ENCODE measurements around the gene CDH4. TPM values are rescaled to one million over a fixed set of nuclear protein-coding genes. Genes with fewer than 3 reads are reported as not detected.

CDH4 gene
- total and polyA plus RNA-seq, 2 donors: 0.04 to 0.42 TPM

- no peaks in the 10 kb centered on the region for H3K4me1 ChIP-seq (ENCODE audit: insufficient read depth)
- no peaks in the 10 kb centered on the region for H3K36me3 ChIP-seq (ENCODE audit: insufficient read depth)
- 89% methylated on average over 8 of the region's 8 CpGs for WGBS
- DNase-seq (ENCODE audit: extremely low spot score): no peak
- H3K4me3 ChIP-seq (ENCODE audit: low read depth, low read length): no peak overlapping the region
- no peak overlapping the region for H3K27ac ChIP-seq (ENCODE audit: low read depth)
These were observed 619.9 kb downstream of the CDH4 start for GRCh38 chr20:61871913-61872312.

DNA sequence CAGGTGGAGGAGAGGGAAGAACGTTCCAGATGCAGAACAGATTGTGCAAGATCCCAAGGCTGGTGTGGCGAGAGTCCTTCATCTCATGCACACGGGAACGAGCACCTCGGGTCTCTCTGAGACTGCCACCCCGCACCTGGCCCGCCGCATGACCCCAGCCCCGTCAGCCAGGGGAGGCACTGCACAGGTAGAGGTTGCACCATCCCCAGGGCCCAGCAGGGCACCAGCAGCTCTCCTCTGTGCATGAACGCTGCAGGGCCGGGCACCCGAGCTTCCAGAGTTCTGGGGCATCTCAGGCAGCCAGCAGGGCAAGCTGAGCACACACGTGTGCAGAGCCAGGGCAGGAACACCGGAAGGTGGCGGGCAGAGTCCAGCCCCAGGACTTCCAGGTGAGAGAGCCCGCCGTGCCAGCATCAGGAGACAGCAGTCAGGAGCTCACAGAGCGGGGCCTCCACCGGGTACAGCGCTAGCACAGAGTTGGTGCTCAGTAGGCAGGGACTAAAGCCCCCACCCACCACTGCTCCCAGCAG, 620.4 kb downstream of the CDH4 start:
- no peaks in the 10 kb centered on the region for H3K4me1 ChIP-seq (ENCODE audit: insufficient read depth)
- no peak for DNase-seq (ENCODE audit: extremely low spot score)
- H3K27ac ChIP-seq (ENCODE audit: low read depth): no peak overlapping the region
- no peaks in the 10 kb centered on the region for H3K36me3 ChIP-seq (ENCODE audit: insufficient read depth)
- no peak overlapping the region for H3K4me3 ChIP-seq (ENCODE audit: low read depth, low read length)
- 90% methylated on average over 20 of the region's 20 CpGs for WGBS

DNA sequence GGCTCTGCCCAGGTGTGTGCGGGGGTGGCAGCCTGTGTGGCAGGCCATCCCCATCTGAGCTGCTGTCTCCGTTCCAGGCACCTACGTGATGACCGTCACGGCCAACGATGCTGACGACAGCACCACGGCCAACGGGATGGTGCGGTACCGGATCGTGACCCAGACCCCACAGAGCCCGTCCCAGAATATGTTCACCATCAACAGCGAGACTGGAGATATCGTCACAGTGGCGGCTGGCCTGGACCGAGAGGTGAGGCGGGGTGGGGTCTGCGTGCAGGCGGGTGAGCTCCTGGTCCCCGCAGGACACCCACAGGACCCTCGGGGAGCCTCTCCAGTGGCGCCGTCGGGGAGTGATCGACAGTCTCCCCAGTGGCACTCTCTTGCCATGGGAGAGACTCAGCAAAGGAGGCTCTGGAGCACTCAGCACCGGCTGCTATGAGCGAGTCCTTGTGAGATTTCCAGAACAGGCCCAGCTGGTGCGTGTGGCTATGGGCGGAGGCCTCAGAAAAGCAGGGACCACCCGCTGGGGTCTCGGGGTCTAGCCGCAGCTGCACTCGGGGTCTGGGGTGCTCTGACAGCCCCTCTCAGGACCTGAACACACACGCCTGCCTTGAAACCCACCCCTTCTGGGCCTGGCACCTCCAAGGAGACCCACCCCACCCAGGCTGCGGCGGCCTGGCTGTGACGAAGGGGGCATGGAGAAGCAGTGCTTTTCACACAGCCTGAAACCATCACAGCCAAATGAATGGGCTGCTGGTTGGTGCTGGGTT, 621.8 kb downstream of the CDH4 start:
- 91% methylated on average over 38 of the region's 38 CpGs for WGBS
- no peak for DNase-seq (ENCODE audit: extremely low spot score)

DNA sequence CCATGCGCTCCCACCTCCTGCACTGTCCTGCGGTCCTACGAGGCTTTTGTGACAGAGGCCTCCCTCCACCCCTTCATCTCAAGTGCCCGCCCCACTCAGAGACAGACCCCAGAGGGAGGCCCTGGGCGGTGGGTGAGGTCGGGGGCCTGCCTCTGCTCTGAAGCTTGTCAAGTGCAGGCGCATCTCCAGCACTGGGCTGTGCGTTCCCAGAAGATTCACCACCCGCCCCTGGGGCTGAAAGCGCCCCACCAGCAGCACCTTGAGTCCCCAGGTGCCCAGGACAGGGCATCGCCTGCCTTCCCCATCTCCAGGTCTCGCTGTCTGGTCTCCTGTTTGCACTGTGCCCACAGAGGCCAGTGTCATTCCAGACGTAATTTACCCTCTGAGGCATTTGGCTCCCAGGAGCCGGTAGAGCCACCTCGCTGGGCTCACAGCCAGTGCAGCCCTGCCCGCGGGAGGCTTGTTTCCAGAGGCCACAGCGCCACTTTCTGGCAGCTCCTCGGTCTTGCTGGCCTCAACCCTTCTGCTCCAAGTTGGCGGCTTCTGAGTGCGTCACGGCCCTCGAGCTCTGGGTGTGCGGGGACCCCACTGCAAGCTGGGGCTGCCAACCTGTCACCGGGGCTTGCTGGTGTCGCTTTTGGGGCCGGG, 622.5 kb downstream of the CDH4 start:
- WGBS: 54% methylated on average over 27 of the region's 27 CpGs
- DNase-seq (ENCODE audit: extremely low spot score): no peak
- H3K27ac ChIP-seq (ENCODE audit: low read depth): no peak overlapping the region

More for the DNA sequence above, 621.8 kb downstream of the CDH4 start:
- Histone ChIP-seq H3K4me3 (ENCODE audit: low read depth, low read length) (no peak overlapping the region), H3K27ac (ENCODE audit: low read depth) (no peak overlapping the region), H3K4me1 (ENCODE audit: insufficient read depth) (no peaks in the 10 kb centered on the region), H3K36me3 (ENCODE audit: insufficient read depth) (no peaks in the 10 kb centered on the region)

DNA sequence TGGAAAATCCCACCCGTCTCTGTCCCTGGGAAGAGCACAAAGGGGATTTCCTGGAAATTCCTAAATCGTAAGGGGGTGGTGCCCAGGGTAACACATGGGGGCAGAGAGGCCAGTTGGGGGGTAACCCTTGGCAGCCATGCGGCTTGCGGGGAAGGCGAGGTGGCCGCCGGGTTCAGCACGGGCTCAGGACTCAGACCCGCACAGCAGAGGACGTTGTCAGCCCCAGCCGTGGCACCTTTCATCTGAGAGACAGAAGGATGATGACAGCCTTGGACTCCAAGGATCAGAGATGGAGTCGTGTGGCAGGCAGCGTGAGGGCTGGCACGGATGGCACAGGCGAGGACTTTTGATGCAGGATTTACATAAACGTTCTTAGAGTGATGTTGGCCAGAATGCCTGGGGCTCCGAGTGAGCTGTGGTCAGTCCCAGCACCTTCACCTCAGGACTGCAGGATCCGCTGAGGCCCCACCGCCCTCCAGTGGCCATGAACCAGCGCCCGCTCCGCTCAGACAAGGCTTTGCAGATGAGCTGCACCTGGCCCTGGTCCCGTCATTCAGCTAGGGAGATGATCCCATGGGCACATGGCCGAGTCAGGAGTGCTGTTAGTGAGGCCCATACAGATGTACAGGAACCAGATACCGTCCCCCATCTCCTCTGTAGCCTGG, 623.3 kb downstream of the CDH4 start:
- no peaks in the 10 kb centered on the region for H3K36me3 ChIP-seq (ENCODE audit: insufficient read depth)
- no peak for DNase-seq (ENCODE audit: extremely low spot score)
- 62% methylated on average over 25 of the region's 25 CpGs for WGBS

More for the DNA sequence above, 622.5 kb downstream of the CDH4 start:
- Histone ChIP-seq H3K4me3 (ENCODE audit: low read depth, low read length) (no peak overlapping the region), H3K4me1 (ENCODE audit: insufficient read depth) (no peaks in the 10 kb centered on the region), H3K36me3 (ENCODE audit: insufficient read depth) (no peaks in the 10 kb centered on the region)

DNA sequence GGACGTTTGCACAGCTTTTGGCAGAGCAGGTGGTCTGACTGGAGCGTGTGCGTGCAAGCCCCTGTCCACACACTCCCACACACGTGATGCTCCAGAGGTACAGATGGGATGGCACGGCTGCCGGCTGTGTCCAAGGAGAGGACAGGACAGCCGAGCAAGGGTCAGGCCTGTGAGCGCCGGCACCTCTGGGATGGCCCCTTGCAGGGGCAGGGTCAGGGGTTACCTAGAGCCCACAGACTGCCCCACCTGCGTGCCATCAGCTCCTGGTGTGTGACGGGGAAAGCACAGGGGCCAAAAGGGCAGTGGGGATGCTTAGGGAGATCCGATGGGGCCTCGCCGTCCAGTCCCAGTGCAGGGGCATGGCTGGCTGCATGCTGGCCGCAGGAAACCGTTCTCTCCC, 623.9 kb downstream of the CDH4 start:
- H3K36me3 ChIP-seq (ENCODE audit: insufficient read depth): no peaks in the 10 kb centered on the region
- H3K4me1 ChIP-seq (ENCODE audit: insufficient read depth): no peaks in the 10 kb centered on the region
- H3K27ac ChIP-seq (ENCODE audit: low read depth): no peak overlapping the region
- no peak for DNase-seq (ENCODE audit: extremely low spot score)
- no peak overlapping the region for H3K4me3 ChIP-seq (ENCODE audit: low read depth, low read length)
- 76% methylated on average over 16 of the region's 16 CpGs for WGBS

More for the DNA sequence above, 623.3 kb downstream of the CDH4 start:
- no peak overlapping the region for H3K27ac ChIP-seq (ENCODE audit: low read depth)
- no peak overlapping the region for H3K4me3 ChIP-seq (ENCODE audit: low read depth, low read length)
- no peaks in the 10 kb centered on the region for H3K4me1 ChIP-seq (ENCODE audit: insufficient read depth)

GRCh38 chr20:61876952-61877728, 625.1 kb downstream of the CDH4 start:
- Histone ChIP-seq H3K27ac (ENCODE audit: low read depth) (no peak overlapping the region), H3K4me1 (ENCODE audit: insufficient read depth) (no peaks in the 10 kb centered on the region), H3K4me3 (ENCODE audit: low read depth, low read length) (no peak overlapping the region), H3K36me3 (ENCODE audit: insufficient read depth) (no peaks in the 10 kb centered on the region)
- no peak for DNase-seq (ENCODE audit: extremely low spot score)
- 38% methylated on average over 30 of the region's 30 CpGs for WGBS

DNA sequence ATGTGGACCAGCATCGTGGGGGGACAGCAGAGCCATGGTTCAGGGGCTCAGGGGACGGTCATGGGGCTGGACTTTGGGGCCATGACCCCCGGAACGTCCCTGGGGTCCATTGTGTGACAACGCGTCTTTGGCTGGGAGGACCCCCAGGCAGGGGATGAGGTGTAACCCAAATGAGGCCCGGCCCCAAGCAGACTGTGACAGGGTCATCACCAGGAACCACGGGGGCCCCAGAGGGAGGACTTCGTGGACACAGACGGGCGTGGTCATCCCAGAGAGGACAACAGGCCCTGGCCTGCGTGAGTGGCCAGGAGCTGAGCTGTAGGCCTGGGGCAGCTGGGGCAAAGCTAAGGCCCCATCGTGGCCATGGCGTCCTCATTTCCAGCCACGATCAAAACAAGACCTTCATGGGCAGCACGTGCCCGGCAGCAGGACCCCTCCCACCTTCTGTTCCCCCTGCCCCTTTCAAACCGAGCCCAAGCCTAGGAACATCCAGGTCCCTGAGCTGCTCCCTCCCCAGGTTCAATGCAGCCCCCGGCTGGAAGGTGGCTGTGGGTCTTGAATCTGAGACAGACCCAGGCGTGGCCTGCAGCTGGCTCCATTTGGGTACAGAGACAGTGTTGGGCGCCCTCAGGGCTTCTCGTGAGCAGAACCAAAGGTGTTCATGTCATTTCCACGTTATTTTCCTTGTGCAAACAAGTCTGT, 625.9 kb downstream of the CDH4 start:
- Histone ChIP-seq H3K36me3 (ENCODE audit: insufficient read depth) (no peaks in the 10 kb centered on the region), H3K4me1 (ENCODE audit: insufficient read depth) (no peaks in the 10 kb centered on the region), H3K27ac (ENCODE audit: low read depth) (no peak overlapping the region), H3K4me3 (ENCODE audit: low read depth, low read length) (no peak overlapping the region)
- WGBS: 86% methylated on average over 23 of the region's 23 CpGs
- no peak for DNase-seq (ENCODE audit: extremely low spot score)

DNA sequence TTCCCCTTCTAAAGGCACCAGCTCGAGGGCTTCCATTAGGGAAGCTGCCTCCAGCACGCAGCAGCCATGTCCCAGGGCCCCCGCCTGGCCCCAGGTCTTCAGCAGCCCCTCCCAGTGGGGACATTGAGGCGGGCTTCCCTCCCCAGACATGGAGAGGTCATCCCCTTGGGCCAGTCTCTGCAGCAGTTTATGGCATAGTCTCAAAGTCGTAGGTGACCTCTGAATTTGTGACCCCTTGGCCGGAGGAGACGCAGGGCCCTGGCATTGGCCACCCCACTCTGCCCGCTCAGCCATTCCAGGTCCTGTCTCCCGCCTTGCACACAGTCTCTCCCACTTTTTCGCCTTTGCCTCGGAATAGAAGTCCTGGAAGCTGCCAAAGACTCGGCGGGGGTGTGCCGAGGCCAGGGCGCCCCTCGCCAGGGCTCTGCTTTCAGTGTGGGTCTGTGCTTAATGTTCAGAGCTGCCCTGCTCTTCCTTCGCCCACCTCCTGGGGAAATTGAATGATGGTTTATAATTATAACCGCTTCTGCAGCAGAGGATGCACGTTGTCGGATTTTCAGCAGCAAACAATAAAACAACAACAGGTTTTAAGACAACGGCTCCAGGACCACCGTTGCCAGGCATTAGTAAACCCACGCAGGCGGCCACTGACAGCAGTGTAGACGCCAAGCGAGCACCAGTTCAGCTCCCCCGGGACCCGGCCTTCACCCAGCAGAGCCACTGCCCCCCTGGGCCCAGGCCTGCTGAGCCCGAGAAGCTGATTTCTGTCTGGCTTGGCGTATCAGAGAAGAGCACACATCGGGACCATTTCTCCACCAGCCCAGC, 626.6 kb downstream of the CDH4 start:
- WGBS: 81% methylated on average over 31 of the region's 31 CpGs
- Histone ChIP-seq H3K4me3 (ENCODE audit: low read depth, low read length) (no peak overlapping the region), H3K4me1 (ENCODE audit: insufficient read depth) (no peaks in the 10 kb centered on the region), H3K27ac (ENCODE audit: low read depth) (no peak overlapping the region), H3K36me3 (ENCODE audit: insufficient read depth) (no peaks in the 10 kb centered on the region)
- DNase-seq (ENCODE audit: extremely low spot score): no peak

- Histone ChIP-seq H3K27ac (ENCODE audit: low read depth) (no peak overlapping the region), H3K4me3 (ENCODE audit: low read depth, low read length) (no peak overlapping the region), H3K36me3 (ENCODE audit: insufficient read depth) (no peaks in the 10 kb centered on the region), H3K4me1 (ENCODE audit: insufficient read depth) (no peaks in the 10 kb centered on the region)
- 83% methylated on average over 10 of the region's 10 CpGs for WGBS
- DNase-seq (ENCODE audit: extremely low spot score): no peak
These were observed 627.2 kb downstream of the CDH4 start for GRCh38 chr20:61879303-61879620.

GRCh38 chr20:61879694-61880093, 627.6 kb downstream of the CDH4 start:
- Histone ChIP-seq H3K27ac (ENCODE audit: low read depth) (no peak overlapping the region), H3K4me3 (ENCODE audit: low read depth, low read length) (no peak overlapping the region), H3K36me3 (ENCODE audit: insufficient read depth) (no peaks in the 10 kb centered on the region), H3K4me1 (ENCODE audit: insufficient read depth) (no peaks in the 10 kb centered on the region)
- DNase-seq (ENCODE audit: extremely low spot score): no peak
- WGBS: 86% methylated on average over 19 of the region's 19 CpGs

GRCh38 chr20:61880706-61881105, 628.6 kb downstream of the CDH4 start:
- no peak for DNase-seq (ENCODE audit: extremely low spot score)
- Histone ChIP-seq H3K4me3 (ENCODE audit: low read depth, low read length) (no peak overlapping the region), H3K27ac (ENCODE audit: low read depth) (no peak overlapping the region), H3K4me1 (ENCODE audit: insufficient read depth) (no peaks in the 10 kb centered on the region), H3K36me3 (ENCODE audit: insufficient read depth) (no peaks in the 10 kb centered on the region)
- WGBS: 89% methylated on average over 8 of the region's 8 CpGs

All from urinary bladder (tissue), 4 donors.